ENCODE measurements around the gene CNTNAP5. TPM values are rescaled to one million over a fixed set of nuclear protein-coding genes. Genes with fewer than 3 reads are reported as not detected.
"Not testable (repeated sequence)": the region's sequence is repeated elsewhere in the genome, so short reads cannot be mapped to it uniquely, and the experiment has no call there.

The CNTNAP5 gene
- total RNA-seq, 1 experiment from 2014 or later: not detected

- Mint-ChIP-seq H3K36me3 (ENCODE audit: insufficient read depth, unreplicated experiment) (no peaks in the 10 kb centered on the region), H3K27me3 (ENCODE audit: unreplicated experiment) (no peaks in the 10 kb centered on the region), H3K4me3 (ENCODE audit: low read depth, unreplicated experiment) (no peak overlapping the region), H3K4me1 (ENCODE audit: low read depth, unreplicated experiment) (no peaks in the 10 kb centered on the region), H3K9me3 (ENCODE audit: low read depth, unreplicated experiment) (peaks cover 2% of the 10 kb centered on the region), H3K27ac (ENCODE audit: unreplicated experiment) (no peak overlapping the region)
- CTCF ChIA-PET: no interaction called here
- no peak for TF ChIP-seq CTCF (IDR thresholded peaks at IDR 0.05; ENCODE audit: unreplicated experiment)
- BruUV-seq (replicated peaks): no TSS peak
- intact Hi-C loops (cut with micrococcal nuclease; ENCODE audit: unreplicated experiment): no loop called here
- DNase-seq: no peak
Measured at GRCh38 chr2:124380221-124380749, 355.2 kb downstream of the CNTNAP5 start.

- BruUV-seq (replicated peaks): no TSS peak
- Mint-ChIP-seq H3K4me1 (ENCODE audit: low read depth, unreplicated experiment) (no peaks in the 10 kb centered on the region), H3K4me3 (ENCODE audit: low read depth, unreplicated experiment) (no peak overlapping the region), H3K9me3 (ENCODE audit: low read depth, unreplicated experiment) (peaks cover 2% of the 10 kb centered on the region), H3K27me3 (ENCODE audit: unreplicated experiment) (no peaks in the 10 kb centered on the region), H3K36me3 (ENCODE audit: insufficient read depth, unreplicated experiment) (no peaks in the 10 kb centered on the region), H3K27ac (ENCODE audit: unreplicated experiment) (no peak overlapping the region)
- TF ChIP-seq CTCF (IDR thresholded peaks at IDR 0.05; ENCODE audit: unreplicated experiment): no peak
- CTCF ChIA-PET: no interaction called here
- no peak for DNase-seq
- intact Hi-C loops (cut with micrococcal nuclease; ENCODE audit: unreplicated experiment): no loop called here
Measured at GRCh38 chr2:124382067-124382618, 357.1 kb downstream of the CNTNAP5 start.

- CTCF ChIA-PET: no interaction called here
- Mint-ChIP-seq H3K27me3 (ENCODE audit: unreplicated experiment) (no peaks in the 10 kb centered on the region), H3K4me3 (ENCODE audit: low read depth, unreplicated experiment) (no peak overlapping the region), H3K36me3 (ENCODE audit: insufficient read depth, unreplicated experiment) (no peaks in the 10 kb centered on the region), H3K9me3 (ENCODE audit: low read depth, unreplicated experiment) (peaks cover 6% of the 10 kb centered on the region), H3K27ac (ENCODE audit: unreplicated experiment) (no peak overlapping the region), H3K4me1 (ENCODE audit: low read depth, unreplicated experiment) (no peaks in the 10 kb centered on the region)
- no peak for DNase-seq
- TF ChIP-seq CTCF (IDR thresholded peaks at IDR 0.05; ENCODE audit: unreplicated experiment): no peak
- intact Hi-C loops (cut with micrococcal nuclease; ENCODE audit: unreplicated experiment): no loop called here
- BruUV-seq (replicated peaks): no TSS peak
Measured at GRCh38 chr2:124395961-124396360, 370.9 kb downstream of the CNTNAP5 start.

GRCh38 chr2:124402274-124402673, 377.2 kb downstream of the CNTNAP5 start:
- Mint-ChIP-seq H3K4me1 (ENCODE audit: low read depth, unreplicated experiment) (no peaks in the 10 kb centered on the region), H3K27me3 (ENCODE audit: unreplicated experiment) (no peaks in the 10 kb centered on the region), H3K36me3 (ENCODE audit: insufficient read depth, unreplicated experiment) (no peaks in the 10 kb centered on the region), H3K9me3 (ENCODE audit: low read depth, unreplicated experiment) (peaks cover 14% of the 10 kb centered on the region), H3K27ac (ENCODE audit: unreplicated experiment) (no peak overlapping the region), H3K4me3 (ENCODE audit: low read depth, unreplicated experiment) (no peak overlapping the region)
- intact Hi-C loops (cut with micrococcal nuclease; ENCODE audit: unreplicated experiment): no loop called here
- CTCF ChIA-PET: no interaction called here
- TF ChIP-seq CTCF (IDR thresholded peaks at IDR 0.05; ENCODE audit: unreplicated experiment): no peak
- DNase-seq: no peak
- BruUV-seq (replicated peaks): no TSS peak

- H3K4me1 Mint-ChIP-seq (ENCODE audit: low read depth, unreplicated experiment); H3K4me3 Mint-ChIP-seq (ENCODE audit: low read depth, unreplicated experiment); H3K27ac Mint-ChIP-seq (ENCODE audit: unreplicated experiment); intact Hi-C loops (cut with micrococcal nuclease; ENCODE audit: unreplicated experiment); BruUV-seq (replicated peaks); H3K9me3 Mint-ChIP-seq (ENCODE audit: low read depth, unreplicated experiment); H3K36me3 Mint-ChIP-seq (ENCODE audit: insufficient read depth, unreplicated experiment); H3K27me3 Mint-ChIP-seq (ENCODE audit: unreplicated experiment); DNase-seq; CTCF ChIA-PET: not testable (repeated sequence)
Measured at GRCh38 chr2:124407836-124408534, 382.9 kb downstream of the CNTNAP5 start.
